Putamen (tissue), 1 donor: ENCODE data around the gene LRRC1.
"Not testable (repeated sequence)": the region's sequence is repeated elsewhere in the genome, so short reads cannot be mapped to it uniquely, and the experiment has no call there.

Experiments
- DNase-seq: peaks from one replicate; pipeline ENCODE4 v3.0.0-alpha.2; 2016; ENCODE audit warnings: low spot score

Gene LRRC1

GRCh38 chr6:53794720-53795339 is at the start of gene LRRC1:
Gene LRRC1 (plus strand): TSS chr6:53795005. CDS start chr6:53795257, 252 bp downstream.
- peak; percentile 89 for DNase-seq

GRCh38 chr6:53746442-53747103 is 48.2 kb upstream of the LRRC1 start:
- DNase-seq = no peak

GRCh38 chr6:53750052-53750650 is 44.7 kb upstream of the LRRC1 start:
- DNase-seq = peak; percentile 45

GRCh38 chr6:53751417-53751816 is 43.4 kb upstream of the LRRC1 start:
- DNase-seq = no peak

GRCh38 chr6:53752440-53752839 is 42.4 kb upstream of the LRRC1 start:
- DNase-seq = no peak

- DNase-seq = no peak
Measured at GRCh38 chr6:53752856-53753255, 41.9 kb upstream of the LRRC1 start.

GRCh38 chr6:53754330-53754729 is 40.5 kb upstream of the LRRC1 start:
- DNase-seq = no peak

GRCh38 chr6:53756396-53756795 is 38.4 kb upstream of the LRRC1 start:
- no peak for DNase-seq

- DNase-seq = no peak
Measured at GRCh38 chr6:53758496-53758895, 36.3 kb upstream of the LRRC1 start.

GRCh38 chr6:53761036-53761435 is 33.8 kb upstream of the LRRC1 start:
- DNase-seq = no peak

GRCh38 chr6:53765270-53765669 is 29.5 kb upstream of the LRRC1 start:
- no peak for DNase-seq

GRCh38 chr6:53766930-53767329 is 27.9 kb upstream of the LRRC1 start:
- DNase-seq = no peak

- DNase-seq = no peak
Measured at GRCh38 chr6:53767941-53768340, 26.9 kb upstream of the LRRC1 start.

GRCh38 chr6:53768636-53769035 is 26.2 kb upstream of the LRRC1 start:
- no peak for DNase-seq

GRCh38 chr6:53770780-53771249 is 24.0 kb upstream of the LRRC1 start:
- no peak for DNase-seq

GRCh38 chr6:53771785-53772624 is 22.8 kb upstream of the LRRC1 start:
- DNase-seq = no peak

- no peak for DNase-seq
Measured at GRCh38 chr6:53773044-53773696, 21.6 kb upstream of the LRRC1 start.

GRCh38 chr6:53776152-53776551 is 18.7 kb upstream of the LRRC1 start:
- not testable (repeated sequence) for DNase-seq

- DNase-seq = not testable (repeated sequence)
Measured at GRCh38 chr6:53784991-53785390, 9.8 kb upstream of the LRRC1 start.

- no peak for DNase-seq
Measured at GRCh38 chr6:53786832-53787231, 8.0 kb upstream of the LRRC1 start.

GRCh38 chr6:53790886-53791285 is 3.9 kb upstream of the LRRC1 start:
- DNase-seq = no peak

- no peak for DNase-seq
Measured at GRCh38 chr6:53792016-53792415, 2.8 kb upstream of the LRRC1 start.
